GM12878 (cell line): ENCODE data around the gene MAPKAP1.

Source experiments
- CHD1 ChIP-seq: IDR thresholded peaks from 2 replicates; pipeline ENCODE4 v1.6.1; 2012; ENCODE audit warnings: low read depth, low read length, improper control_type of control experiment
- CTCF ChIP-seq, 3 experiments: IDR thresholded peaks in 2 of 3; conservative IDR thresholded peaks in 1 of 3; 2 replicates each; pipeline ENCODE4 v1.5.1; 2011; ENCODE audit warnings: low read depth in 3 of 3, low read length in 3 of 3, mild to moderate bottlenecking in 3 of 3, control low read depth in 2 of 3, moderate library complexity in 2 of 3, inconsistent platforms in 1 of 3, mixed read lengths in 1 of 3; ENCODE audit not compliant: control insufficient read depth in 2 of 3, insufficient read depth in 1 of 3; ENCODE audit errors: extremely low read depth in 1 of 3
- IRF5 ChIP-seq: fragments of 450-650 bp; IDR thresholded peaks from 2 replicates; pipeline ENCODE4 v1.6.1; 2017; ENCODE audit warnings: borderline replicate concordance
- MXI1 ChIP-seq: fragments of 150-350 bp; IDR thresholded peaks from 2 replicates; pipeline ENCODE4 v1.6.1; 2011; ENCODE audit warnings: low read depth, mild to moderate bottlenecking, inconsistent platforms, low read length, improper control_type of control experiment
- NFIC ChIP-seq: IDR thresholded peaks from 2 replicates; pipeline ENCODE4 v1.6.1; 2012; ENCODE audit warnings: low read depth, mild to moderate bottlenecking, inconsistent platforms, low read length, moderate library complexity
- USF2 ChIP-seq: IDR thresholded peaks from 2 replicates; pipeline ENCODE4 v1.6.1; 2011; ENCODE audit warnings: low read depth, low read length, improper control_type of control experiment, borderline replicate concordance

- TF ChIP-seq IRF5 (no peak), CHD1 (no peak), NFIC (no peak), MXI1 (peak; percentile 95; the same call in 1 of the 2 replicates), USF2 (no peak), CTCF (IDR thresholded peaks at IDR 0.05 in 2 of 3, conservative IDR thresholded peaks at IDR 0.05 in 1 of 3; ENCODE audit: control insufficient read depth in 2 of 3, extremely low read depth in 1 of 3, insufficient read depth in 1 of 3, low read depth in 3 of 3, low read length in 3 of 3) (no peak)
Observed at GRCh38 chr9:125748446-125749099, 41.6 kb upstream of the MAPKAP1 start.
